Memory B cell (primary cell): ENCODE data around the gene IFNL3.

Experiments
- ATAC-seq: fragments of 150-1000 bp; cut with Tn5 transposase; 2 replicates; pipeline ENCODE4 v1.10.0; 2021; ENCODE audit warnings: low read depth, mild to moderate bottlenecking, moderate library complexity
- DNase-seq, 2 donors: peaks; one replicate each; pipeline ENCODE4 v3.0.0; 2022; ENCODE audit warnings: low spot score in 2 of 2
- H3K27ac Mint-ChIP-seq: one replicate; pipeline ENCODE4 v1.8.0; 2022; ENCODE audit warnings: mild to moderate bottlenecking, moderate library complexity, mixed read lengths
- H3K27me3 Mint-ChIP-seq: one replicate; pipeline ENCODE4 v1.8.0; 2022; ENCODE audit warnings: mixed read lengths
- H3K36me3 Mint-ChIP-seq: one replicate; pipeline ENCODE4 v1.8.0; 2022; ENCODE audit warnings: mild to moderate bottlenecking, mixed read lengths
- H3K4me1 Mint-ChIP-seq: one replicate; pipeline ENCODE4 v1.8.0; 2022; ENCODE audit warnings: mixed read lengths
- H3K4me3 Mint-ChIP-seq: one replicate; pipeline ENCODE4 v1.8.0; 2022; ENCODE audit warnings: mild to moderate bottlenecking, moderate library complexity, mixed read lengths
- H3K9me3 Mint-ChIP-seq: one replicate; pipeline ENCODE4 v1.8.0; 2022; ENCODE audit warnings: mixed read lengths

The IFNL3 gene

GRCh38 chr19:39200066-39200802 is 44.6 kb downstream of the IFNL3 start:
- H3K9me3 Mint-ChIP-seq, result no peaks in the 10 kb centered on the region
- H3K27me3 Mint-ChIP-seq, result peaks cover 41% of the 10 kb centered on the region

GRCh38 chr19:39199025-39199424 is 45.8 kb downstream of the IFNL3 start:
- ATAC-seq (no peak), DNase-seq (no peak)
- Mint-ChIP-seq H3K9me3 (no peaks in the 10 kb centered on the region), H3K27me3 (peaks cover 38% of the 10 kb centered on the region), H3K4me3 (no peak overlapping the region), H3K27ac (no peak overlapping the region), H3K36me3 (peaks cover 2% of the 10 kb centered on the region), H3K4me1 (peaks cover 9% of the 10 kb centered on the region)

More at GRCh38 chr19:39200066-39200802, 44.6 kb downstream of the IFNL3 start:
- H3K36me3 Mint-ChIP-seq, result peaks cover 2% of the 10 kb centered on the region
- ATAC-seq, result no peak
- no peak overlapping the region for H3K27ac Mint-ChIP-seq
- no peak for DNase-seq
- H3K4me3 Mint-ChIP-seq, result no peak overlapping the region
- peaks cover 9% of the 10 kb centered on the region for H3K4me1 Mint-ChIP-seq

- no peak overlapping the region for H3K27ac Mint-ChIP-seq
- no peak for ATAC-seq
- peaks cover 38% of the 10 kb centered on the region for H3K27me3 Mint-ChIP-seq
- no peak for DNase-seq
- no peaks in the 10 kb centered on the region for H3K9me3 Mint-ChIP-seq
- H3K4me1 Mint-ChIP-seq, result peaks cover 9% of the 10 kb centered on the region
- peak overlapping the region; percentile 22 for H3K4me3 Mint-ChIP-seq
- no peaks in the 10 kb centered on the region for H3K36me3 Mint-ChIP-seq
These were observed 47.0 kb downstream of the IFNL3 start for GRCh38 chr19:39197808-39198207.

- H3K27me3 Mint-ChIP-seq, result peaks cover 36% of the 10 kb centered on the region
- no peaks in the 10 kb centered on the region for H3K9me3 Mint-ChIP-seq
- H3K27ac Mint-ChIP-seq, result no peak within 1 kb of the TSS
- peaks cover 9% of the 10 kb centered on the region for H3K4me1 Mint-ChIP-seq
- no peaks in the 10 kb centered on the region for H3K36me3 Mint-ChIP-seq
- ATAC-seq (peak; percentile 41), DNase-seq (no peak)
- peak within 1 kb of the TSS; percentile 64 for H3K4me3 Mint-ChIP-seq
These were observed 47.8 kb downstream of the IFNL3 start, which contains the start of gene NCCRP1 for GRCh38 chr19:39196860-39197562. TSS of gene NCCRP1 (plus strand) at chr19:39196964. CDS start at chr19:39196983, 19 bp downstream.

GRCh38 chr19:39196320-39196719 is 48.5 kb downstream of the IFNL3 start:
- H3K36me3 Mint-ChIP-seq, result no peaks in the 10 kb centered on the region

GRCh38 chr19:39195755-39196154 is 49.1 kb downstream of the IFNL3 start:
- Mint-ChIP-seq H3K36me3 (no peaks in the 10 kb centered on the region), H3K9me3 (no peaks in the 10 kb centered on the region), H3K27me3 (peaks cover 28% of the 10 kb centered on the region), H3K27ac (no peak overlapping the region), H3K4me1 (peaks cover 9% of the 10 kb centered on the region), H3K4me3 (no peak overlapping the region)
- ATAC-seq (no peak), DNase-seq (no peak)

More at GRCh38 chr19:39196320-39196719, 48.5 kb downstream of the IFNL3 start:
- ATAC-seq (no peak), DNase-seq (no peak)
- Mint-ChIP-seq H3K4me3 (no peak overlapping the region), H3K4me1 (peaks cover 9% of the 10 kb centered on the region), H3K27ac (no peak overlapping the region), H3K9me3 (no peaks in the 10 kb centered on the region), H3K27me3 (peaks cover 33% of the 10 kb centered on the region)

GRCh38 chr19:39194832-39195542 is 49.8 kb downstream of the IFNL3 start:
- Mint-ChIP-seq H3K36me3 (no peaks in the 10 kb centered on the region), H3K27me3 (peaks cover 24% of the 10 kb centered on the region), H3K4me1 (peaks cover 9% of the 10 kb centered on the region), H3K27ac (no peak overlapping the region), H3K9me3 (no peaks in the 10 kb centered on the region), H3K4me3 (no peak overlapping the region)
- no peak for ATAC-seq
- DNase-seq, result no peak

- DNase-seq (no peak), ATAC-seq (no peak)
- peaks cover 3% of the 10 kb centered on the region for H3K36me3 Mint-ChIP-seq
- peaks cover 9% of the 10 kb centered on the region for H3K4me1 Mint-ChIP-seq
- H3K27me3 Mint-ChIP-seq, result peaks cover 22% of the 10 kb centered on the region
- no peak overlapping the region for H3K27ac Mint-ChIP-seq
- no peak overlapping the region for H3K4me3 Mint-ChIP-seq
- H3K9me3 Mint-ChIP-seq, result no peaks in the 10 kb centered on the region
These were observed 51.0 kb downstream of the IFNL3 start for GRCh38 chr19:39193803-39194202.
